Measurements from ENCODE around the gene TTLL6.

Gene TTLL6

GRCh38 chr17:48816774-48817590 lies at the start of gene TTLL6:
Gene TTLL6, minus strand, starts transcription at chr17:48817229. Its CDS starts 157 bp downstream, at chr17:48817072.
- no peak for DNase-seq (ENCODE audit: extremely low read depth, low read depth)
- TF ChIP-seq CTCF (IDR thresholded peaks at IDR 0.05; ENCODE audit: low read depth, low read length), result no peak

- no peak for DNase-seq (ENCODE audit: extremely low read depth, low read depth)
- TF ChIP-seq CTCF (IDR thresholded peaks at IDR 0.05; ENCODE audit: low read depth, low read length), result no peak
Observed at GRCh38 chr17:48860456-48860855, 43.4 kb upstream of the TTLL6 start.

GRCh38 chr17:48860034-48860433 lies 43.0 kb upstream of the TTLL6 start:
- no peak for DNase-seq (ENCODE audit: extremely low read depth, low read depth)
- TF ChIP-seq CTCF (IDR thresholded peaks at IDR 0.05; ENCODE audit: low read depth, low read length), result no peak

- no peak for TF ChIP-seq CTCF (IDR thresholded peaks at IDR 0.05; ENCODE audit: low read depth, low read length)
Observed at GRCh38 chr17:48856122-48856821, 39.2 kb upstream of the TTLL6 start.

GRCh38 chr17:48854774-48855476 lies 37.9 kb upstream of the TTLL6 start:
- no peak for TF ChIP-seq CTCF (IDR thresholded peaks at IDR 0.05; ENCODE audit: low read depth, low read length)

More at GRCh38 chr17:48856122-48856821, 39.2 kb upstream of the TTLL6 start:
- DNase-seq (ENCODE audit: extremely low read depth, low read depth), result no peak

GRCh38 chr17:48850792-48851323 lies 33.8 kb upstream of the TTLL6 start:
- no peak for DNase-seq (ENCODE audit: extremely low read depth, low read depth)
- no peak for TF ChIP-seq CTCF (IDR thresholded peaks at IDR 0.05; ENCODE audit: low read depth, low read length)

More at GRCh38 chr17:48854774-48855476, 37.9 kb upstream of the TTLL6 start:
- no peak for DNase-seq (ENCODE audit: extremely low read depth, low read depth)

Measured in AG09319 (cell line).